ENCODE data around the gene SLC35D1.
"Not testable (repeated sequence)": the region's sequence is repeated elsewhere in the genome, so short reads cannot be mapped to it uniquely, and the experiment has no call there.

The SLC35D1 gene

DNA sequence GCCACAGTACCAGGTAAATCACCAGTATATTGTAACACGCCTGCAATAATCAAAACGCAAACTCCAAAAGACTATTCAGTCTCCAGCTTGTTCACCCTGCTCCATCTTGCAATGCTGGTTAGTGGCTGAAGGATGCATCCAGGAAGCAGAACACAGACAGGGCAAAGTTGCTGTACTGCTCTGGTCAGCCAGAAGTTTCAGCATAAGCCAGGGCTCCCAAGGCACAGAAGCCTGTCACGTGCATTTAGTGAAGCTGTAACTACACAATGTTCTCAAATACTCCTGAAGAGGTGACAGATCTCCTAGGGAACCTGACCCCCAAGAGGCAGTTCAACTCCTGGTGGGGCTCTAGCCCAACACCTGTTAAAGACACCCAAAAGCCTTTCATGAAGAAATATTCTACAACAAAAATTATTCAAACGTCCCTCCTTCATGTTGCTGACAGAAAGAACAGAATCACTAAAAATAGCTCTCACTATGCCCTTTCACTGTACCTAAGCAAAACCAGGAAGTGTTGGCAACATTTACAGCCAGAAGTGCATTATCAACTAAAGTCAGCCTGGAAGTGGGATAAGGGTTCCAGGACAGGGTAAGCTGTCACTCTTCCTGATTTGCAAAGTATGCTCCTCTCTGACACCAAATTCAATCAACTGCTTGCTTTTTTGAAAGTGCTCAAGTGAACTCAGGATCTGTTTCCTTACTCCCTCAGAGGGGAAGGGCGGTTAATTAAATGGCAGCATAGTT, 52.1 kb downstream of the SLC35D1 start:
- peak; percentile 44 for DNase-seq
- in situ Hi-C loops (cut with MboI; ENCODE audit: low pct_unique_long_range_greater_than_20kb, low sequenced_read_pairs), result loop anchor here (25.0 kb wide), 1 partner anchor 135 kb away; the partner anchor contains the start of gene C1orf141

DNA sequence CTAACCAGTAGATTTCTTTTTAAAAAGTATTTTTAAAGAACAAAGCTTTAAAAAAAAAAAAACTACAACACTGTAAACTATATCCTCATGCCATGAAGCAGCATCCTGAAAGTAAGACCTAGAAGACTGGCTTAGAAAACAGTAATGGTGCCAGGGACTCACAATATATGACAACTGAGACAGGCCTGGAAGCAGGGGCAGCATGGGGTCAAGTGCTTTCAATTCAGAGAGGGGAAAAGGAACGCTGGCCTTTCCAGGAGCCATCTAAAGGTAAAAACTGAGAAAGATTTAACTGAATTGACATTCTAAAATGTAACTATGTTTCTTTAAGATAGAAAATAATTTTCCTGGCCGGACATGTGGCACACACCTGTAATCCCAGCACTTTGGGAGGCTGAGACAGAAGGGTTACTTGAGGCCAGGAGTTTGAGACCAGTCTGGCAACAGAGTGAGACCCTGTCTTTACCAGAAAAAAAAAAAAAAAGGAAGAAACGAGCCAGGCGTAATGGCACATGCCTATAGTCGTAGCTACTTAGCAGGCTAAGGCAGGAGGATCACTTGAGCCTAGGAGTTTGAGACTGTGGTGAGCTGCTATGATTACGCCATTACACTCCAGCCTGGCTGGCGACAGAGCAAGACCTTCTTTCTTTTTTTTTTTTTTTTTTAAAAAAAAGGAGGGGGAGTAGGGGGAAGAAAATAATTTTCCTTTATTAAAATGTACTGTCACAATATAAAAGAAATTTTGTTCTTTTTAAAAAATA, 54.1 kb downstream of the SLC35D1 start:
- in situ Hi-C loops (cut with MboI; ENCODE audit: low pct_unique_long_range_greater_than_20kb, low sequenced_read_pairs), result loop anchor here (25.0 kb wide), 2 partner anchors 137 to 238 kb away; partner anchors contain the start of genes C1orf141 and DYNLT5
- peak; percentile 65 for DNase-seq

DNA sequence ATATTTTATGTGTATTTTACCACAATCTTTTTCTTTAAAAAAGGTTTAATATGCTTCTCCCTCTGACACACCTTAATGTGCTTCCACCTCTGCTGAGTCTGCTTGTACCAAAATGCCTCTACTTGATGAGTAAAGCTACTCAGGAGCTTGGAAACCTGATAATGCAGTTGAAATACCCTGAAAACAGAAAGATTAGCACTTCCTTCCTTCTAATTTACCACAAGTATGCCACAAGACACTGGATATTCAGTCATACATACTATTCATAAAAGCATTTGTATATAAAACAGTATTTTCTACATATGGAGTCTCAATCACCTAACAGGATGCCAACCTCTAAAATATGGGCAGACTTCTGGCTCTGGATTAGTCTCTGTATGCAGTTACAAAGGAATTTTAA, 55.0 kb downstream of the SLC35D1 start:
- in situ Hi-C loops (cut with MboI; ENCODE audit: low pct_unique_long_range_greater_than_20kb, low sequenced_read_pairs), result loop anchor here (25.0 kb wide), 1 partner anchor 237 kb away; the partner anchor contains the start of gene DYNLT5
- DNase-seq, result peak; percentile 38

DNA sequence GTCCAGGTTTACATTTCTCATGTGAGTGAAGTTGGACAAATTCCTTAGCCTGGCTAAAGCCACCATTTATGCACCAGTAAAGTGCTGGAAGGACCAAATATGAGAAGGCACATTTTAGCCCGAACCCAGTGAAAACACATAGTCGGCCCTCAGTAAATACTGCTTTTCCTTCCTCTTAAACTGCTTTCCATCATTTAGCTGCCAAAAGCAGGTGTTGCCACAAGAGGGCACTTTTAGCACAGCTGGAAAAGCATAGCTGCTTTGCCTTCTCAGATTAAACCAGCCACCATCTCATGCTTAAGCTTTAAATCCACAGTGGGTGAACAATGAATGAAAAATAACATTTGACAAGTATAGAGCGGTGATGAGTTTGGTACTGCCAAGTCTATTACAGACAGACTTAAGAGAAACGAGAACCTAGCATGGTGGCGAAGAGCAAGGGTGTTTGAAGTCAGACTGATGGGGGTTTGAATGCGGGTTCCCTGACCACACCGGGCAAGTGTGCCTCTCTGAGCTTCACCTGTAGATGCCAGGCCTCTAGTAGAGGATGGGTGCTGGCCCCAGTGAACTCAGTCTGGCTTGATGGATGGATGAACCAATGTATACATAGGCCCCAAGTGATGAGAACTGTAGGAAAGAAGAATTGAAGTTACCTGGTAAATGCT, 57.8 kb downstream of the SLC35D1 start:
- in situ Hi-C loops (cut with MboI; ENCODE audit: low pct_unique_long_range_greater_than_20kb, low sequenced_read_pairs), result loop anchor here (25.0 kb wide), 1 partner anchor 234 kb away; the partner anchor contains the start of gene DYNLT5
- peak; percentile 85 for DNase-seq

DNA sequence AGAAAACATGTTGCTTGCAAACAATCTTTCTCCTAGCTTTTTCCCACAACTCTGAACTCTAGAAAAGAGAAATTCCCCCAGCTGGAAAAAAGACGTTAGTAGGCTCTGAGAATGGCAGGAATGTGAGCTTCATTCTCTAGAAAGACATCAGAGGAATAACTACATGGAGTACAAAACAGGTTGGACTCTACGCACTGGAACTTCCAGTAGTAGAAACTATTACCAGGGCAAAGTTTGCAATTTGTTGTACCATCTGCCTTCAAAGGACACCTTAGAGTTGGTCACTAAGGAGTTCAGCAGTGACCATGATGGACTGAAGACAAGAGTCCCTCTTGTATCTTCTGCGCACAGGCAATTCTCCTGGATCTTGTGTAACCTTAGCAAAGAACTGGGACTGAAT, 60.9 kb downstream of the SLC35D1 start:
- in situ Hi-C loops (cut with MboI; ENCODE audit: low pct_unique_long_range_greater_than_20kb, low sequenced_read_pairs), result loop anchor here (25.0 kb wide), 1 partner anchor 231 kb away; the partner anchor contains the start of gene DYNLT5
- DNase-seq, result no peak

DNA sequence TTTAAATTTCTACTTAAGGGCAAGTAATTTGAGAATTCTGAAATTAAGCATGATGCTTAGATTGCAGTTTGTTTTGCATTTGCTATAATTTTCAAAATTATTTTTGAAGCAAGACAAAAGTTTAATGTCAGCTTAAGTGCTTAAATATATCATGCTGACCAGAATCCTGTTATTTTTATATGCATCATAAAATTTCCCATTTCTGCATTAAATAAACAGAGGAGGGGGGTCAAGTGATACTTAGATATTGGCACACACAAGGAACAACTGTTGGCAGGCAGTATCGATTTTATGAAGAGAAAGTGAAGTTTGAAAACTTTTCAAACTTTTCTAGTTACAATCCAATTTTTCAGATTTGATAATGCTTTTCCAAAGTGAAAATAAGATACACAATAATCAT, 68.1 kb downstream of the SLC35D1 start:
- DNase-seq, result no peak
- in situ Hi-C loops (cut with MboI; ENCODE audit: low pct_unique_long_range_greater_than_20kb, low sequenced_read_pairs), result loop anchor here (25.0 kb wide), 1 partner anchor 224 kb away; the partner anchor contains the start of gene DYNLT5

DNA sequence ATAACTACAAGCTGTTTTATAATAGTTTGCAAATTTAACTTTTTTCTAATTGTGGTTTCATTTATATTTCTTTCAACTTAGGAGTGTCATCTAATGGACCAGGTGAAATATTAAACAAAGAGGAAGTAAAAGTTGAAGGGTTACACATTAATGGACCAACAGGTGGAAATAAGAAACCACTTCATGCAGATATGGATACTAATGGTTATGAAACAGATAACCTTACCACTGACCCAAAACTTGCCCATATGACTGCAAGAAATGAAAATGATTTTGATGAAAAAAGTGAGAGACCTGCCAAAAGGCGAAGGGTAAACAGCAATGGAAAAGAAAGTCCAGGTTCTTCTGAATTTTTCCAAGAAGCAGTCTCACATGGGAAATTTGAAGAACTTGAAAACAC, 69.5 kb downstream of the SLC35D1 start:
- in situ Hi-C loops (cut with MboI; ENCODE audit: low pct_unique_long_range_greater_than_20kb, low sequenced_read_pairs), result loop anchor here (25.0 kb wide), 1 partner anchor 222 kb away; the partner anchor contains the start of gene DYNLT5
- no peak for DNase-seq

DNA sequence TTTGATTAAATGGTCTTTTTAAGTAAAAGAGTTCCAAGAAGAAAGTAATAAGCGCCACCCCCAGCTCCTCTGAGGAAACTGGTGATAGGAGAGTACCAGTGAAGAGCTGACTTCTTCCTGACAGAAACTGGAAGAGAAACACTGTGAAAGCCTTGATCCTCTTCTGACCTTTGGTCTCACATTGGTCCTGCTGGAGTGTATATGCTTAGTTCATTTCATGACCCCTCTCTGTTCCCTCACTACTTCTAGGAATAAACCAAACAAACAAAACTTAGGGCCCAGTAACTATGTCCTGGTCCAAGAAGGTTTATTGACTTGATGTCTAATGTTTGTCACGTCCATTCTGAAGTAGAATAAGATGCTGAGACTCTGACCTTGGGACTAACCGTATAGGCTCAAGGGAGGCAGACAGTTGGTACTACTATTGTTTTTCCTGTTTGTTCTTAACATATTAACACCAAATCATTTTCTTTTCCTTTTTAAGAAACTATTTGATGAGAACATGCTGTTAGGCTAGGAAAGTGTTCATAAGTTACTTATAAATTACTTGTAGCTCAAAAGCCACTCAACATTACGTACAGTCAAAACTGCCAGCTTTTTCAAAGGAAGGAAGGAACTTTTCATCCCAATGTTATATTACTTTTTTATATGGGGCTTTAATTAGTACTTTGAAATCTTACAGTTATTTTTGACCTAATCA, 71.2 kb downstream of the SLC35D1 start:
- no peak for DNase-seq
- in situ Hi-C loops (cut with MboI; ENCODE audit: low pct_unique_long_range_greater_than_20kb, low sequenced_read_pairs), result loop anchor here (25.0 kb wide), 1 partner anchor 220 kb away; the partner anchor contains the start of gene DYNLT5

DNA sequence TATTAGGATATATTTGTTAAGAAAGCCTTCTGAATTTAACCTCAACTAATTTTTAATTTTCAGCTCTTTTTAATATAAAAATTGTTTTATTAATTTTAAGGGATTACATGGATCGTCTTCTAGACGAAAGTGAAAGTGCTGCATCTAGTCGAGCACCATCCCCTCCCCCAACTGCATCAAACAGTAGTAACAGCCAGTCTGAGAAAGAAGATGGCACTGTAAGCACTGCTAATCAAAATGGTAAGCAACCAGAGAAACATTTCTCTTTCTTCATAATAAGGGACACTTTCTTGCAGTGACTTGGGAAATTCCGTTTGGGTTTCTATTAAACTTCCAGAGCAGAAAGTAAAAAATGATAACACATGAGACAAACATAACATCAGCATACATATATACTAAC, 72.3 kb downstream of the SLC35D1 start:
- DNase-seq, result no peak
- in situ Hi-C loops (cut with MboI; ENCODE audit: low pct_unique_long_range_greater_than_20kb, low sequenced_read_pairs), result loop anchor here (25.0 kb wide), 1 partner anchor 219 kb away; the partner anchor contains the start of gene DYNLT5

DNA sequence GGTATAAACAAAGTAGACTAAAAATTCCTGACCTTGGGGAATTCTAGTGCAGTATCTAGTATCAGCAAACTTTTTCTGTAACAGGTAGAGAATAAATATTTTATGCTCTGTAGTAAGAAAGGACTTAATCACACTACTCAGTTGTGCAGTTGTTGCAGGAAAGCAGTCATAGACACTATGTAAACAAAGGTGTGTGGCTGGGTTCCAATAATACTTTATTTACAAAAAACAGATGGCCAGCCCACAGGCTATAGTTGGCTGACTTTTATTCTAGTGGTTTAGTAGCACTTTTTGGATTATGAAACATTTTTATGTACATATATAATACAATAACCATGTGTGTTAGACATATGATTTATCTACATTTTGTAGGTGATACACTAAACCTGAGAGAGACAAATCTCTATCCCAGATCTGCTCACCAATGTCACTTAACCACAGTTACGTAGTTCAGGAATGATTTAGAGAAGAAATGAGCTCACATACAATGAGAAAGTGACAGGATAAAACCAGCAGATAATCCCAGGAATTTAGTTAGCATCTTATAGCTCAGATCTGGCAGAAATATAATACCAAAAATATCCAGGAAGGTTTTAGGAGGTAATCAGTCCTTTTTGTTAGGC, 73.1 kb downstream of the SLC35D1 start:
- no peak for DNase-seq

DNA sequence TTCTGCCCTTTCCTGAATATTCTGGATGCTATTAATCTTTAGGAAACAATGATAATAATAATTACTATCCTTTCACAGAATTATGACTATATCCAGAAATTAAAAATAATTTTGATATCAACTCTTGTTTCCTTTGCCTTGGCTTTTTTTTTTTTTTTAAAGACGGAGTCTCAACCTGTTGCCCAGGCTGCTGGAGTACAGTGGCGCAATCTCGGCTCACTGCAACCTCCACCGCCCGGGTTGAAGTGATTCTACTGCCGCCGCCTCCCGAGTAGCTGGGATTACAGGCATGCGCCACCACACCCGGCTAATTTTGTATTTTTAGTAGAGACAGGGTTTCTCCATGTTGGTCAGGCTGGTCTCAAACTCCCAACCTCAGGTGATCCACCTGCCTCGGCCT, 74.3 kb downstream of the SLC35D1 start:
- not testable (repeated sequence) for DNase-seq
- in situ Hi-C loops (cut with MboI; ENCODE audit: low pct_unique_long_range_greater_than_20kb, low sequenced_read_pairs), result loop anchor here (25.0 kb wide), 1 partner anchor 217 kb away; the partner anchor contains the start of gene DYNLT5

More for the DNA sequence above, 73.1 kb downstream of the SLC35D1 start:
- in situ Hi-C loops (cut with MboI; ENCODE audit: low pct_unique_long_range_greater_than_20kb, low sequenced_read_pairs), result loop anchor here (25.0 kb wide), 1 partner anchor 219 kb away; the partner anchor contains the start of gene DYNLT5

DNA sequence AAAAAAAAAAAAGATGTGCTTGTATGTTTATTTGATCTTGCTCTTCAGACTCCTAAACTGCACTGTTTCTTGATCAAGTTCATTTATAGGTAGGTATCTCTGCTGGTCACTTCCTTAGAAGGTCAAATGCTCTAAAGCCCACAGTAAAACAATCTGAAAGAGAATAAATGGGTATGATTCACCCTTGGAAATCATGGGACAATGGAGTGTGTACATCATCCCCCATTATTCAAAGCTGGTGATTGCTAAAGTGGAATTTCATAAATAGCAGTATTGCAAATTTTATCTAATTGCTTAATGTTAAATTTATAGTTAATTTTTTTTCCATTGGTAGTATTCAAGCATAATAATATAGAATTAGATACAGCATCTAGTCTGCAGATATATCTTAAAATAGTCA, 75.7 kb downstream of the SLC35D1 start:
- in situ Hi-C loops (cut with MboI; ENCODE audit: low pct_unique_long_range_greater_than_20kb, low sequenced_read_pairs), result loop anchor here (25.0 kb wide), 1 partner anchor 216 kb away; the partner anchor contains the start of gene DYNLT5
- no peak for DNase-seq

DNA sequence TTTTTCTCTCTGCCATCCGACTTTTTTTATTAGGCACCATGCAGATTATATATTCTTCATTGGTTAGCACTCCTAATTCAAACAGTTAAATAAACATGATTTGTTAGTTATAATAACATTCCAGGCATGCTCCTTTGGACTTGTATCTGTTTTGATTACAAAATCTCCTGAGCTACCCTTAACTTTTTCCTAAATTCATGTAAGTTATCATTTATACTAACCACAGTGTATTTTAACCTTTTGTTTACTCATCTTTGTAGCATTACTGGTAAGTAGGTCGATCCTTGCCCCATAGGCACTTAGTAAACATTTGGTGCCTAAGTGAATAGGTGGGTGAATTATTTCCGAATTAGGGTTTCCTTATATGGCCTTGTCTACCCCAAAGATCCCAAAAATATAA, 85.4 kb downstream of the SLC35D1 start:
- DNase-seq, result no peak
- in situ Hi-C loops (cut with MboI; ENCODE audit: low pct_unique_long_range_greater_than_20kb, low sequenced_read_pairs), result no loop called here

DNA sequence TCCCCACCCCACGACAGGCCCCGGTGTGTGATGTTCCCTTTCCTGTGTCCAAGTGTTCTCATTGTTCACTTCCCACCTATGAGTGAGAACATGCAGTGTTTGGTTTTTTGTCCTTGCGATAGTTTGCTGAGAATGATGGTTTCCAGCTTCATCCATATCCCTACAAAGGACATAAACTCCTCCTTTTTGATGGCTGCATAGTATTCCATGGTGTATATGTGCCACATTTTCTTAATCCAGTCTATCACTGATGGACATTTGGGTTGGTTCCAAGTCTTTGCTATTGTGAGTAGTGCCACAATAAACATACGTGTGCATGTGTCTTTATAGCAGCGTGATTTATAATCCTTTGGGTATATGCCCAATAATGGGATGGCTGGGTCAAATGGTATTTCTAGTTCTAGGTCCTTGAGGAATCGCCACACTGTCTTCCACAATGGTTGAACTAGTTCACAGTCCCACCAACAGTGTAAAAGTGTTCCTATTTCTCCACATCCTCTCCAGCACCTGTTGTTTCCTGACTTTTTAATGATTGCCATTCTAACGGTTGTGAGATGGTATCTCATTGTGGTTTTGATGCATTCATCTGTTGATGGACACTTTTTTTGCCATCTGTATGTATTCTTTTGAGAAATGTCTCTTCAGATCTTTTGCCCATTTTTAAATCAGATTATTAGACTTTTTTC, 87.6 kb downstream of the SLC35D1 start:
- in situ Hi-C loops (cut with MboI; ENCODE audit: low pct_unique_long_range_greater_than_20kb, low sequenced_read_pairs); DNase-seq: not testable (repeated sequence)

DNA sequence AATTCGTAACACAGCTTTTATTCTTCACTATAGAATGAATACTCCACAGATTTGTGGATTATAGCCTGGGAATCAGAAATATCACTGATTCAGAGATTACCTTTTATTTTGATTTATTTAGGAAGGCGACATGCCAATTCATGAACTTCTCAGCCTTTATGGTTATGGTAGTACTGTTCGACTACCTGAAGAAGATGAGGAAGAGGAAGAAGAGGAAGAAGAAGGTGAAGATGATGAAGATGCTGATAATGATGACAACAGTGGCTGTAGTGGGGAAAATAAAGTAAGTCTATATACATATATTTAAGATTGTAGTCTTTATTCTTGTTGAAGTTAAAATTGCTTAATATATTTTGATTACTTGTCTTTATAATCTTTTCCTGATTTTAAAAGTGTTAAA, 96.0 kb downstream of the SLC35D1 start:
- in situ Hi-C loops (cut with MboI; ENCODE audit: low pct_unique_long_range_greater_than_20kb, low sequenced_read_pairs), result no loop called here
- no peak for DNase-seq

DNA sequence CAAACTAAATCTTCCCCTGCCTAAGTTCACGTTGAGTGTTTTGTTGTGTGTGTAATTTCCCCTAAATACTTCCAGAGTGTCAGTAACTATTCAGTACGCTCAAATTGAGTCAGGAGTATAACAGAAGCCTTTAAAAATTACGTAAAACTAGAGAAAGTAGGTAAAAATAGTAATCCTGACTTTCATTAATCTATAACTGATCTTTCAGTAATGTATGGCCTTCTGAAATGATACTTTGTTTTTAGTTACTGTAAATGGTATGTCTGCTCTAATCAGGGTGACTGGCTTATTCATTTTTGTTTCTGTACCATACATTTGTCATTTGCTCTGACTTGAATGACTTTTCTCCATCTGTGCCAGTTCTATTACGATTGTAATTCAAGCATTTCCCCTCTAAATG, 99.7 kb downstream of the SLC35D1 start:
- no peak for DNase-seq
- in situ Hi-C loops (cut with MboI; ENCODE audit: low pct_unique_long_range_greater_than_20kb, low sequenced_read_pairs), result no loop called here

DNA sequence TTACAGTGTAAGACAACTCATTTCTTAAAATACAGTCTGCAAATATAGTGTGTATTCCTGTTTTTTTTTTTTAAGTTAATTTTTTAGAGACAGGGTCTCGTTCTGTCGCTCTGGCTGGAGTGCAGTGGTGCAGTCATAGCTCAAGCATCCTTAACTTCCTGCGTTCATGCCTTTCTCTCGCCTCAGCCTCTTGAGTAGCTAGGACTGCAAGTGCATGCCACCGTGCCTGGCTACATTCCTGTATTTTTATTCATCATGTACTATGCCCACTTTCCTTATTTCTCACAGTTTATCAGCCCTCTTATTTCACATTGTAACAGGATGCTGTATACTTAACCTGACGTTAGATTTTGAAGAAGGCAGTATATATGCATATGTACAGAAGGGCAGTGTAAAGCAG, 102.4 kb downstream of the SLC35D1 start:
- DNase-seq, result no peak
- in situ Hi-C loops (cut with MboI; ENCODE audit: low pct_unique_long_range_greater_than_20kb, low sequenced_read_pairs), result no loop called here
